ENCODE data around the gene AAMP.

- no peak for TF ChIP-seq CTCF (IDR thresholded peaks at IDR 0.05 in 8 of 11, conservative IDR thresholded peaks at IDR 0.05 in 3 of 11)
- no peak for TF ChIP-seq POLR2A (IDR thresholded peaks at IDR 0.05)
- no peak for TF ChIP-seq POLR2AphosphoS5 (IDR thresholded peaks at IDR 0.05)
Measured at GRCh38 chr2:218305383-218305782, 35.4 kb upstream of the AAMP start.

All from spleen (tissue), 7 donors.